ENCODE results near the gene HSF2BP.

GRCh38 chr21:43609501-43610340 lies 49.6 kb downstream of the HSF2BP start:
- TF ChIP-seq CTCF (conservative IDR thresholded peaks at IDR 0.05), result no peak
- no peak for TF ChIP-seq EZH2 (IDR thresholded peaks at IDR 0.05; ENCODE audit: low read depth)

Data from PC-9 (cell line).